K562 (cell line): ENCODE results near the gene SLC16A4. TPM values are rescaled to one million over a fixed set of nuclear protein-coding genes. Genes with fewer than 3 reads are reported as not detected.

Source experiments
- ATF3 ChIP-seq, 2 experiments: fragments of 450-650 bp in 1 of 2; sonication (generic) in 1 of 2; formaldehyde crosslinking in 1 of 2; IDR thresholded peaks in 1 of 2; conservative IDR thresholded peaks in 1 of 2; 2 replicates each; pipeline versions ENCODE4 v1.6.1 to v1.8.1; 2016 to 2023; ENCODE audit warnings: mild to moderate bottlenecking in 2 of 2, moderate library complexity in 2 of 2, inconsistent platforms in 1 of 2, missing genetic modification reagents in 1 of 2
- FOXK1 ChIP-seq: sonication (generic); formaldehyde crosslinking; IDR thresholded peaks from 2 replicates; pipeline ENCODE4 v1.8.0; 2022; ENCODE audit warnings: missing genetic modification reagents, mild to moderate bottlenecking, borderline replicate concordance
- GABPB1 ChIP-seq: sonication (generic); formaldehyde crosslinking; IDR thresholded peaks from 2 replicates; pipeline ENCODE4 v1.8.0; 2022; ENCODE audit warnings: mild to moderate bottlenecking, missing genetic modification reagents
- JUND ChIP-seq, 2 experiments: IDR thresholded peaks; 2 replicates in 1 of 2; 3 replicates in 1 of 2; pipeline ENCODE4 v1.6.1; 2011; ENCODE audit warnings: borderline replicate concordance in 2 of 2, low read depth in 2 of 2, low read length in 2 of 2, improper control_type of control experiment in 1 of 2, missing biosample characterization in 1 of 2, missing genetic modification characterization in 1 of 2, missing genetic modification reagents in 1 of 2
- PHTF2 ChIP-seq: fragments of 250-450 bp; sonication (Bioruptor Pico); IDR thresholded peaks from 2 replicates; pipeline ENCODE4 v1.5.0; 2021; ENCODE audit warnings: mild to moderate bottlenecking
- REST ChIP-seq, 2 experiments: fragments of 450-650 bp; formaldehyde crosslinking in 1 of 2; IDR thresholded peaks; 2 replicates each; pipeline versions ENCODE4 v1.4.0 to v1.6.1; 2014 to 2020; ENCODE audit warnings: mild to moderate bottlenecking in 2 of 2, borderline replicate concordance in 1 of 2, low read depth in 1 of 2
- SNIP1 ChIP-seq: fragments of 450-650 bp; IDR thresholded peaks from 2 replicates; pipeline ENCODE4 v1.7.1; 2017; ENCODE audit warnings: low read depth, mild to moderate bottlenecking
- TBL1XR1 ChIP-seq, 2 experiments: IDR thresholded peaks; 2 replicates each; pipeline ENCODE4 v1.6.1; 2012; ENCODE audit warnings: improper control_type of control experiment in 2 of 2, low read length in 2 of 2, mild to moderate bottlenecking in 1 of 2
- ZNF165 ChIP-seq: fragments of 250-450 bp; sonication (Bioruptor Pico); IDR thresholded peaks from 2 replicates; pipeline ENCODE4 v1.4.0; 2020; ENCODE audit warnings: borderline replicate concordance
- ZNF609 ChIP-seq: sonication (generic); formaldehyde crosslinking; IDR thresholded peaks from 2 replicates; pipeline ENCODE4 v1.8.1; 2023; ENCODE audit warnings: missing genetic modification reagents, mild to moderate bottlenecking, borderline replicate concordance
- ZNF644 ChIP-seq: fragments of 200-800 bp; sonication (Bioruptor generic); IDR thresholded peaks from 2 replicates; pipeline ENCODE4 v1.6.1; 2016; ENCODE audit warnings: low read depth, missing genetic modification characterization, missing compliant biosample characterization
- polyA plus RNA-seq, 8 experiments: library from polyadenylated mRNA; depleted of rRNA in 4 of 8; stranded (reverse) in 5 of 8; unstranded in 3 of 8; fragments of >200 nt; fragmentation: Nextera tagmentation in 2 of 8; fragmentation: Illumina TruSeq in 1 of 8; extraction: Ambion mirVana in 2 of 8; extraction: Trizol in 1 of 8; gene quantifications; 2 replicates each; pipeline versions ENCODE4 v1.2.1 to v1.2.3, GENCODE V29; 2011 to 2014; ENCODE audit warnings: inconsistent platforms in 1 of 8, missing spikeins in 1 of 8
- total RNA-seq, 7 experiments: library from RNA; depleted of rRNA in 6 of 7; stranded (reverse); fragments of >200 nt in 6 of 7; fragmentation: Illumina TruSeq in 2 of 7; extraction: Trizol in 2 of 7; gene quantifications; 2 replicates each; pipeline versions ENCODE4 v1.2.1 to v1.2.3, GENCODE V29; 2011 to 2021; ENCODE audit warnings: low replicate concordance in 1 of 7

SLC16A4 gene
- total and polyA plus RNA-seq, 9 of the 15 experiments (the other 6 are each of a cell fraction or from before 2014, with no cell fraction given) = 0.04 to 0.31 (median 0.18) TPM; not detected in 1

GRCh38 chr1:110337704-110338308, 53.0 kb downstream of the SLC16A4 start (continued):
- TF ChIP-seq FOXK1 (CRISPR knock-in tag) = no peak
- no peak for TF ChIP-seq ZNF609 (CRISPR knock-in tag)
- TF ChIP-seq ZNF165 (CRISPR knock-in tag) = 0 out of 2 replicates have a peak, but pooled peaks have one; percentile 76
- TF ChIP-seq REST (IDR thresholded peaks at IDR 0.05; ENCODE audit: borderline replicate concordance) = no peak
- TF ChIP-seq REST (CRISPR knock-in tag; IDR thresholded peaks at IDR 0.05; ENCODE audit: low read depth) = no peak
- no peak; the same call in 1 of the 2 replicates for TF ChIP-seq SNIP1
- TF ChIP-seq TBL1XR1 (IDR thresholded peaks at IDR 0.05; ENCODE audit: low read length in 2 of 2) = no peak
- TF ChIP-seq PHTF2 (CRISPR knock-in tag) = no peak
- TF ChIP-seq JUND (IDR thresholded peaks at IDR 0.05; ENCODE audit: borderline replicate concordance, low read depth, low read length) = peak; percentile 33; the same call in 1 of the 2 replicates
- TF ChIP-seq JUND (tag; IDR thresholded peaks at IDR 0.05; ENCODE audit: borderline replicate concordance, low read depth, low read length) = no peak
- peak; percentile 41; the same call in 1 of the 2 replicates for TF ChIP-seq ZNF644 (tag)
- TF ChIP-seq ATF3 (IDR thresholded peaks at IDR 0.05) = peak; percentile 60
- TF ChIP-seq ATF3 (CRISPR knock-in tag; conservative IDR thresholded peaks at IDR 0.05) = no peak
- no peak for TF ChIP-seq GABPB1
